Astrocyte of the spinal cord (primary cell): ENCODE data around the gene CDH12.

Experiments used
- DNase-seq: peaks from one replicate; pipeline ENCODE4 v3.0.0; 2011; ENCODE audit warnings: low read depth, low spot score
- H3K4me3 ChIP-seq: 2 replicates; pipeline ENCODE4 v1.5.1; 2011; ENCODE audit warnings: low read depth, mild to moderate bottlenecking, low read length, moderate library complexity
- in situ Hi-C: cut with HindIII; loops from 2 replicates; pipeline ENCODE4 v1.10.0; 2017; ENCODE audit warnings: low sequenced_read_pairs
- TF ChIP-seq, protein P1 (sequence below): IDR thresholded peaks from 2 replicates; pipeline ENCODE4 v1.5.1; 2012; ENCODE audit warnings: low read depth, mild to moderate bottlenecking, low read length, inconsistent platforms

The CDH12 gene

GRCh38 chr5:22844155-22844554 is 9.0 kb downstream of the CDH12 start:
- DNase-seq: no peak
- in situ Hi-C loops: no loop called here

DNA sequence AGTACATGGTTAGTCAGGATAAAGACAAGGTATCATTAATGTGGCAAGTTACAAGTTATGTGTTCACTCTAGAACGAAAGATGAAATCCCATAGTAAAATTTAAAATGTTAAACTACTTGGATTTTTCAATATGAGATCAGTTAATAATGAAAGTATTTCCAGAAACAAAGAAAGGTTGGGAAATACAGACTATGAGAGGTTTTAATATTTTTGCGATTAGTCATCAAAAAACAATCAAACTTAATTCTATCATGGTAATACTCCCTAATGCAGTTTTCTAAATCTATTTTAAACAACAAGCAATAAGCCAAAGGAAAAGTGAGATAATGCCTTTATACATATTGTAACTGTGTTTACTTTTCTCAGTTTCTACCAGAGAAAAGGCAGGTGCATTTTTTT is 10.6 kb downstream of the CDH12 start:
- no peak overlapping the region for H3K4me3 ChIP-seq
- no peak for DNase-seq
- in situ Hi-C loops: no loop called here
- TF ChIP-seq, protein P1, sequence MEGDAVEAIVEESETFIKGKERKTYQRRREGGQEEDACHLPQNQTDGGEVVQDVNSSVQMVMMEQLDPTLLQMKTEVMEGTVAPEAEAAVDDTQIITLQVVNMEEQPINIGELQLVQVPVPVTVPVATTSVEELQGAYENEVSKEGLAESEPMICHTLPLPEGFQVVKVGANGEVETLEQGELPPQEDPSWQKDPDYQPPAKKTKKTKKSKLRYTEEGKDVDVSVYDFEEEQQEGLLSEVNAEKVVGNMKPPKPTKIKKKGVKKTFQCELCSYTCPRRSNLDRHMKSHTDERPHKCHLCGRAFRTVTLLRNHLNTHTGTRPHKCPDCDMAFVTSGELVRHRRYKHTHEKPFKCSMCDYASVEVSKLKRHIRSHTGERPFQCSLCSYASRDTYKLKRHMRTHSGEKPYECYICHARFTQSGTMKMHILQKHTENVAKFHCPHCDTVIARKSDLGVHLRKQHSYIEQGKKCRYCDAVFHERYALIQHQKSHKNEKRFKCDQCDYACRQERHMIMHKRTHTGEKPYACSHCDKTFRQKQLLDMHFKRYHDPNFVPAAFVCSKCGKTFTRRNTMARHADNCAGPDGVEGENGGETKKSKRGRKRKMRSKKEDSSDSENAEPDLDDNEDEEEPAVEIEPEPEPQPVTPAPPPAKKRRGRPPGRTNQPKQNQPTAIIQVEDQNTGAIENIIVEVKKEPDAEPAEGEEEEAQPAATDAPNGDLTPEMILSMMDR: no peak

More at GRCh38 chr5:22844155-22844554, 9.0 kb downstream of the CDH12 start:
- TF ChIP-seq, protein P1: no peak
- H3K4me3 ChIP-seq: no peak overlapping the region

DNA sequence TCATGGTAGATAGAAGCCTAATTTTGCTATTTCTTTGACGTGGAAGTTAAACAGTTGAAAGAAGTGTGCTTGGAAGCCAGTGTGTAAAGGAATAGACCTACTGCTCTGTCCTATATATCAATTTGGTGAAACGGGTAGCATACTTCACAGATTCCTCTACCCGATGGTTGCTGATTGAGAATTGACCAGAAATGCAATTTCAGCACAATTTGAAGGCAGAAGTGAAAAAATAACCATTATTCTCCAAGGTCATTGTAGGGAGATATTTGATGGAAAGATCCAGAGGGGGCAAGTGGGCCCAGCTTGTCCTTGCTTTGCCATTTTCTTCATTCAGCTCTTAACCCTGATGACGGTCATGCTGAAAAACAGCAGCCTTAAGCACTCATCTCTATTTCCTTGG is 15.3 kb downstream of the CDH12 start:
- in situ Hi-C loops: no loop called here
- TF ChIP-seq, protein P1: no peak
- no peak overlapping the region for H3K4me3 ChIP-seq
- DNase-seq: no peak

DNA sequence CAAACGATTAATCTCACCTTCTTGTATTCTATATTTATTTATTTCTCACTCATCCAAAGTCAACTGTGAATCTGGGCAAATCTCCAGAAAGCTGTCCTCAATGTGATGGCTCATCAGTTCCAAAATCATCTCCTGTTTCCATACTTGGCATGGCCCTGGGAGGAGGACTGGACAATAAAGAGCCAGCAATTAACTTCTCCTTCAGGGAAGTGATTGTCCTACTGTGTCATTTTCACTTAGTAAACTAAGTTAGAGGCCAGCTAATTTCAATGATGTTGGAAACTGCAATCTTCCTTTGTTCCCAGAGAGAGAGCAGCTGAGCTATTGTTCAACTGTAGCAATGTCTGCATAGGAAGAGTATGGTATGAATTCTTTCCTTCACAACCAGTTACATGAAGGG is 17.5 kb downstream of the CDH12 start:
- DNase-seq: no peak
- H3K4me3 ChIP-seq: no peak overlapping the region
- in situ Hi-C loops: no loop called here
- TF ChIP-seq, protein P1: no peak

- H3K4me3 ChIP-seq: no peak overlapping the region
- in situ Hi-C loops: no loop called here
- TF ChIP-seq, protein P1: no peak
- no peak for DNase-seq
Measured at GRCh38 chr5:22793463-22793862, 59.7 kb downstream of the CDH12 start.

- DNase-seq: no peak
- in situ Hi-C loops: no loop called here
- no peak overlapping the region for H3K4me3 ChIP-seq
- TF ChIP-seq, protein P1: no peak
Measured at GRCh38 chr5:22787807-22788206, 65.3 kb downstream of the CDH12 start.

GRCh38 chr5:22787398-22787797 is 65.7 kb downstream of the CDH12 start:
- H3K4me3 ChIP-seq: no peak overlapping the region
- in situ Hi-C loops: no loop called here
- TF ChIP-seq, protein P1: no peak
- no peak for DNase-seq
